Activated CD4-positive, CD25-positive, alpha-beta regulatory T cell treated with anti-CD3 and anti-CD28 coated beads, Interleukin-2, amount 50 U/mL, for 16 hours (primary cell): ENCODE data around the gene CHMP2B.

Experiments
- DNase-seq: peaks from one replicate; pipeline ENCODE4 v3.0.0-alpha.2; 2020; ENCODE audit warnings: low read depth, low spot score

Gene CHMP2B

GRCh38 chr3:87227104-87227834 lies at the start of gene CHMP2B:
TSS of gene CHMP2B (plus strand) at chr3:87227309. CDS start at chr3:87227523, 214 bp downstream.
- peak; percentile 75 for DNase-seq

GRCh38 chr3:87179642-87180041 lies 47.5 kb upstream of the CHMP2B start:
- no peak for DNase-seq

GRCh38 chr3:87181551-87181950 lies 45.6 kb upstream of the CHMP2B start:
- no peak for DNase-seq

GRCh38 chr3:87182023-87182422 lies 45.1 kb upstream of the CHMP2B start:
- no peak for DNase-seq

- DNase-seq, result no peak
These were observed 40.4 kb upstream of the CHMP2B start for GRCh38 chr3:87186608-87187159.

GRCh38 chr3:87191175-87191574 lies 35.9 kb upstream of the CHMP2B start:
- DNase-seq, result no peak

GRCh38 chr3:87191641-87192040 lies 35.5 kb upstream of the CHMP2B start:
- no peak for DNase-seq

GRCh38 chr3:87196879-87197278 lies 30.2 kb upstream of the CHMP2B start:
- DNase-seq, result no peak

- no peak for DNase-seq
These were observed 29.6 kb upstream of the CHMP2B start for GRCh38 chr3:87197531-87197930.

- no peak for DNase-seq
These were observed 28.3 kb upstream of the CHMP2B start for GRCh38 chr3:87198774-87199173.

- DNase-seq, result no peak
These were observed 27.5 kb upstream of the CHMP2B start for GRCh38 chr3:87199628-87200027.

- no peak for DNase-seq
These were observed 27.0 kb upstream of the CHMP2B start for GRCh38 chr3:87200060-87200647.

- no peak for DNase-seq
These were observed 25.4 kb upstream of the CHMP2B start for GRCh38 chr3:87201727-87202126.

GRCh38 chr3:87203809-87204208 lies 23.3 kb upstream of the CHMP2B start:
- no peak for DNase-seq

GRCh38 chr3:87206070-87206469 lies 21.0 kb upstream of the CHMP2B start:
- DNase-seq, result no peak

GRCh38 chr3:87206635-87207034 lies 20.5 kb upstream of the CHMP2B start:
- DNase-seq, result no peak

- no peak for DNase-seq
These were observed 19.6 kb upstream of the CHMP2B start for GRCh38 chr3:87207460-87207859.

- DNase-seq, result no peak
These were observed 18.0 kb upstream of the CHMP2B start for GRCh38 chr3:87209111-87209510.

- no peak for DNase-seq
These were observed 8.5 kb upstream of the CHMP2B start for GRCh38 chr3:87218560-87218959.

GRCh38 chr3:87219611-87220010 lies 7.5 kb upstream of the CHMP2B start:
- no peak for DNase-seq

- DNase-seq, result no peak
These were observed 1.4 kb upstream of the CHMP2B start for GRCh38 chr3:87225659-87226058.

GRCh38 chr3:87227835-87228144 lies 681 bp downstream of the CHMP2B start:
- no peak for DNase-seq

GRCh38 chr3:87228316-87228715 lies 1.2 kb downstream of the CHMP2B start:
- no peak for DNase-seq
